H1 (cell line): ENCODE results near the gene OXSR1. TPM values are rescaled to one million over a fixed set of nuclear protein-coding genes. Genes with fewer than 3 reads are reported as not detected.

Experiments
- ATF2 ChIP-seq: IDR thresholded peaks from 2 replicates; pipeline ENCODE4 v1.6.1; 2012; ENCODE audit warnings: low read length, inconsistent platforms
- CHD1 ChIP-seq: IDR thresholded peaks from 2 replicates; pipeline ENCODE4 v1.6.1; 2012; ENCODE audit warnings: low read depth, low read length, improper control_type of control experiment
- E2F6 ChIP-seq: IDR thresholded peaks from 2 replicates; pipeline ENCODE4 v1.6.1; 2012; ENCODE audit warnings: inconsistent platforms
- EGR1 ChIP-seq: IDR thresholded peaks from 2 replicates; pipeline ENCODE4 v1.6.1; 2011; ENCODE audit warnings: low read depth, low read length, borderline replicate concordance
- EP300 ChIP-seq, 2 experiments: IDR thresholded peaks; 1 replicate in 1 of 2; 2 replicates in 1 of 2; pipeline ENCODE4 v1.6.1; 2011 to 2012; ENCODE audit warnings: low read depth in 2 of 2, low read length in 2 of 2, mild to moderate bottlenecking in 2 of 2, borderline replicate concordance in 1 of 2, inconsistent platforms in 1 of 2, moderate library complexity in 1 of 2
- KDM1A ChIP-seq: fragments of 200-600, 300-600 bp; sonication (generic); IDR thresholded peaks from 2 replicates; pipeline ENCODE4 v1.7.1; 2016; ENCODE audit warnings: mild to moderate bottlenecking, low read length, borderline replicate concordance
- POU5F1 ChIP-seq: IDR thresholded peaks from 2 replicates; pipeline ENCODE4 v1.6.1; 2011; ENCODE audit warnings: low read depth, mild to moderate bottlenecking, low read length, moderate library complexity
- SIX5 ChIP-seq: IDR thresholded peaks from 2 replicates; pipeline ENCODE4 v1.6.1; 2011; ENCODE audit warnings: mild to moderate bottlenecking, low read depth, low read length
- polyA plus RNA-seq, 7 experiments: library from polyadenylated mRNA; depleted of rRNA in 3 of 7; stranded (reverse) in 5 of 7; unstranded in 2 of 7; fragments of >200 nt in 5 of 7; fragments of 200-250 nt in 2 of 7; gene quantifications; 1 replicate in 5 of 7; 2 replicates in 1 of 7; 4 replicates in 1 of 7; pipeline versions ENCODE4 v1.2.1 to v1.2.3, GENCODE V29; 2011 to 2013; ENCODE audit warnings: missing spikeins in 2 of 7, mixed read lengths in 2 of 7
- total RNA-seq: library from RNA; stranded (reverse); fragmentation: NEBNext Ultra II Directional; extraction: Animal tissue kit (Norgen Biotek cat#: 25700); gene quantifications from 2 replicates; pipeline ENCODE4 v1.2.1, GENCODE V29; 2021

The OXSR1 gene
- total and polyA plus RNA-seq, 2 of the 8 experiments (the other 6 are each of a cell fraction or from before 2014, with no cell fraction given): 25.1 to 47.0 TPM

GRCh38 chr3:38154625-38155255 lies 10.6 kb upstream of the OXSR1 start (continued):
- TF ChIP-seq ATF2 (no peak), EP300 (IDR thresholded peaks at IDR 0.05; ENCODE audit: borderline replicate concordance in 1 of 2, low read depth in 2 of 2, low read length in 2 of 2) (no peak), E2F6 (no peak), EGR1 (no peak), CHD1 (no peak), KDM1A (no peak), POU5F1 (no peak), SIX5 (no peak)
- TF ChIP-seq, all 59 proteins: peak for 0
